ENCODE data around the gene HILPDA. TPM values are rescaled to one million over a fixed set of nuclear protein-coding genes. Genes with fewer than 3 reads are reported as not detected.
"Not testable (repeated sequence)": the region's sequence is repeated elsewhere in the genome, so short reads cannot be mapped to it uniquely, and the experiment has no call there.

The HILPDA gene
- total RNA-seq, 1 donor from 2014 or later, result 6.9 TPM

DNA sequence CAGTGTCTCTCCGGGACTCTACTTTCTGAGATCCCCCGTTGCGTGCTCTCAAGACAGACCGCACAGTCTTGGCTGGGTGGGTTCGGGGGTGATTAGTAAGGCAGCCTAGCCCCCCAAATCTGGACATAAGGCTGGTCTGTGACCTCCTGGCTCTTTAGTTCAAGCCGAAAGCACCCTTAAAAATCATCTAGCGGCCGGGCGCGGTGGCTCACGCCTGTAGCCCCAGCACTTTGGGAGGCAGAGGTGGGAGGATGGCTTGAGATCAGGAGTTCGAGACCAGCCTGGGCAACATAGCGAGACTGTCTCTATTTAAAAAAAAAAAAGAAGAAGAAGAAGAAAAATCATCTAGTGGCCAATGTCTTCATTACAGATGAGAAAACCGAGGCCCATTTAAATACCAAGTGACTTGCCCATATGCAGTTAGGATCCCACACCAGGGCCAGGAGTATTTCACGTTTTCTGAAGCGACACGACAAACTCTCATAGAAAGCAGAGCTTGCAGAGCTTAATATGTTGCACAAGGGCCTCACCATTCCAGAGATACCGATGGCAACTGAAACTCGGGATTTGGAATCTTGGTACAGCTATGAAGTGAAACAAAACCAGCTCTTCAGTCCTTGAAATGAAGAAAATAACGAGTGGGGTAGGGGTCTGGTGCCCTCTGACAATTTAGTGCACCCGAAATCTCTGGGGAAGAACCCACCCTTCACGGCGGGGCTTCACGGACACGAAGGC, 703 bp upstream of the HILPDA start:
- DNase-seq (no peak), ATAC-seq (no peak)
- intact Hi-C loops (cut with micrococcal nuclease), result no loop called here

DNA sequence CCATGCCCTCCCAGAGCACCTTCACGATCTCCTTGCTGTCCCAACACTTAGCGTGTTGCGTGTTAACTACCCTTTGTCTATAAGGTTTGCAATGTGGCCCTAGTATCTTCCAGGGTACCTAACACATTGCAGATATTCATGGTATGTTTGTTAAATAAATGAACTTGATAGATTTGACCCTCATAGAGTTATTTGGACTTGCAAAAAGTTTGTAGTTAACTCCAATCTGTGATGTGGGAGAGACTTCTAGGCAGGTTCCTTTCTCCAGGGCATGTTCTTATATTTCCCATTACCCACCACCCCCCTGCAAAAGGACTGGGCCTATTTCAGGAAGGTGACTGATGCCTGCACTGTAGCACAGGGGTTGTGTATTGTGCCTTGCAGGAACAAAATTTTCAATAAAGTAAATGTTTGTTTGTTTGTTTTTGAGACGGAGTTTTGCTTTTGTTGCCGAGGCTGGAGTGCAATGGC, 612 bp downstream of the HILPDA start:
- intact Hi-C loops (cut with micrococcal nuclease), result no loop called here

DNA sequence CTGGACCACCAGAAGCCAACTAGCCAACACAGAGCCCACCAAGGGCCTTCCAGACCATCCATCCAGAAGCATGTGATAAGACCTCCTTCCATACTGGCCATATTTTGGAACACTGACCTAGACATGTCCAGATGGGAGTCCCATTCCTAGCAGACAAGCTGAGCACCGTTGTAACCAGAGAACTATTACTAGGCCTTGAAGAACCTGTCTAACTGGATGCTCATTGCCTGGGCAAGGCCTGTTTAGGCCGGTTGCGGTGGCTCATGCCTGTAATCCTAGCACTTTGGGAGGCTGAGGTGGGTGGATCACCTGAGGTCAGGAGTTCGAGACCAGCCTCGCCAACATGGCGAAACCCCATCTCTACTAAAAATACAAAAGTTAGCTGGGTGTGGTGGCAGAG, 1.7 kb downstream of the HILPDA start:
- ATAC-seq; DNase-seq; intact Hi-C loops (cut with micrococcal nuclease): not testable (repeated sequence)

More for the DNA sequence above, 612 bp downstream of the HILPDA start:
- no peak for ATAC-seq
- no peak for DNase-seq

DNA sequence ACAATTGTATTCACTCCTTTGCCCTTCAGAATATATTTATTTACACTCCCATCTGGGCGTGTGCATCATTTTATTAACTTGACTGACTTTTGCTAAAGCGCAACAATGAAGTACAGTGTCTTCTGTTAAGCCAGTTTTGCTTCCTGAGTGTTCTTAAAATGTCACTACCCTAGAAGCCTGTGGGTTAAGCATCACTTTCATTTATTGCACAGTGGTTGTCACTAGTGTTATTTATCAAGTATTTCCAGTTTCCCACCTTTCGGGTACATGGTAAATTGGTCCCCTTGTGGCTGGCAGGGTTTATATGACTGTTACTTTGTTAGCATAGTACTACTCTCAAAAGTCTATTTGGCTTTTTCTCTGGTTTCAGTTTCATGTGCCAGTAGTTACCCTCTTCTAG, 3.3 kb downstream of the HILPDA start:
- DNase-seq, result no peak
- intact Hi-C loops (cut with micrococcal nuclease), result loop anchor here (1.0 kb wide), 1 partner anchor 34 kb away; no protein-coding TSS in a partner anchor
- ATAC-seq, result no peak

DNA sequence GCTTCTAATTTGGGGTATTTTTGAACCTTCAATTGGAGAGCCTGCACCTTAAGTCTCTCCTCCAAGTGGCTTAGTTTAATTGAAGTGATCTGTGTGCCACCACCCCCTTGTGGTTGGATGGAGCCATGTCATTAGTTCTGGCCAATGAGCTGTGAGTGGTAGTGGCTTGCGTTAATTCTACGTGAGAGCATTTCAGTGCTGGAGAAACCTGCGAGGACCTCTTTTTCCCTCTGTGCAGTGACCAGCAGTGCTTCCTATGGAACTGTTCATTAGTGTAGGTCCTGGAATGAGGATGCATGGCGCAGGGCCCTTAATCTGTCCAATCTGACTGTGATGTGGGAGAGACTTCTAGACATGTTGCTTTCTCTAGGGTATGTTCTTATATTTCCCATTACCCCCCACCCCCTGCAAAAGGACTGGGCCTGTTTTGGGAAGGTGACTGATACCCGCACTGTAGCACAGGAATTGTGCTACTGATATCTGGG, 3.8 kb downstream of the HILPDA start:
- intact Hi-C loops (cut with micrococcal nuclease), result loop anchor here (1.0 kb wide), 1 partner anchor 34 kb away; no protein-coding TSS in a partner anchor
- ATAC-seq, result peak; percentile 12
- DNase-seq, result peak; percentile 54

DNA sequence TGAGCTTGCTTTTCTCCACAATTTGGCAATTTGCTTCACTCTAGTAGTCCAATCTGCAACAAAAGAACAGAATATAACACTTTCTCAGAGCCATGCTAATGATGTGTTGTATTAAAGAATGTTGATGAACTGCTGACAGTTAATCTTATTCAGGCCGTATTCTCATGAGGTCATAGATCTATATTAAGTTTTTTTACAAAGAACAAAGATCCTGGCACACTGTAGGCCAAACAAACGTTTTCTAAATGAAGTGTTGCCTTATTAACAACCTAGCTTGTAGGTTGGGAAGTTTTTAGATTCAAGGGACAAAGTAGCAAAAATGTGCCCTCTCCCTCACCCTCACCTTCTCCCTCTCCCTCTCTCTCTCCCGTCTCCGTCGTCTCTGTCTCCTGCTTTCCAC, 6.8 kb downstream of the HILPDA start:
- intact Hi-C loops (cut with micrococcal nuclease), result no loop called here
- DNase-seq (no peak), ATAC-seq (peak; percentile 42)

DNA sequence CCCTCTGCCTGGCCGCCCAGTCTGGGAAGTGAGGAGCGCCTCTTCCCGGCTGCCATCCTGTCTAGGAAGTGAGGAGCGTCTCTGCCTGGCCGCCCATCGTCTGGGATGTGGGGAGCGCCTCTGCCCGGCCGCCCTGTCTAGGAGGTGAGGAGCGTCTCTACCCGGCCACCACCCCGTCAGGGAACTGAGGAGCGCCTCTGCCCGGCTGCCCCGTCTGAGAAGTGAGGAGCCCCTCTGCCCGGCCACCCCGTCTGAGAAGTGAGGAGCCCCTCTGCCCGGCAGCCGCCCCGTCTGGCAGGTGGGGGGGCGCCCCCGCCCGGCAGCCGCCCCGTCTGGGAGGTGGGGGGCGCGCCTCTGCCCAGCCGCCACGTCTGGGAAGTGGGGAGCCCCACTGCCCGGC, 7.7 kb downstream of the HILPDA start:
- intact Hi-C loops (cut with micrococcal nuclease); ATAC-seq; DNase-seq: not testable (repeated sequence)

DNA sequence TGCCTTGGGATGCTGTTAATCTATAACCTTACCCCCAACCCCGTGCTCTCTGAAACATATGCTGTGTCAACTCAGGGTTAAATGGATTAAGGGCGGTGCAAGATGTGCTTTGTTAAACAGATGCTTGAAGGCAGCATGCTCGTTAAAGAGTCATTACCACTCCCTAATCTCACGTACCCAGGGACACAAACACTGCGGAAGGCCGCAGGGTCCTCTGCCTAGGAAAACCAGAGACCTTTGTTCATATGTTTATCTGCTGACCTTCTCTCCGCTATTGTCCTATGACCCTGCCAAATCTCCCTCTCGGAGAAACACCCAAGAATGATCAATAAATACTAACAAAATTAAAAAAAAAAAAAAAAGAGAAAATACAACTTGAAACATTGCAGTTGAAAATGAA, 8.3 kb downstream of the HILPDA start:
- intact Hi-C loops (cut with micrococcal nuclease); ATAC-seq; DNase-seq: not testable (repeated sequence)

DNA sequence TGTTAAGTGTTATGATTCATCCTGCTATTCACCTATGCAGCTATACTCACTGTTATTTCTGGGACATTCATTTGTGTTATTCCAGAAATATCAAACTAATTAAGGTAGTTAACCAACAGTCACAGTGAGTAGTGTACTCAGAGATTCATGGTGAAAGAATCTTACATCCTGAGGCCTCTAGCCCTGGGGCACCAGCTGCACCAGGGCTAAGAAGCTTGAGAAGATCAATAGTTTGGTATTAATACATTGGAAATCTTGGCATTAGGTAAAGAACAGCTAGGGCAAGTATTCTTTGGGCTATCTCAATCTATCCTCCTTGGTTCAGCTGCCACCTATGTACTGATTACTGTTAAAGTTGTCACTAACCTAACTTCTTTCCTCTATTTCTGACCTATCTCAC, 11.2 kb downstream of the HILPDA start:
- intact Hi-C loops (cut with micrococcal nuclease); DNase-seq; ATAC-seq: not testable (repeated sequence)

DNA sequence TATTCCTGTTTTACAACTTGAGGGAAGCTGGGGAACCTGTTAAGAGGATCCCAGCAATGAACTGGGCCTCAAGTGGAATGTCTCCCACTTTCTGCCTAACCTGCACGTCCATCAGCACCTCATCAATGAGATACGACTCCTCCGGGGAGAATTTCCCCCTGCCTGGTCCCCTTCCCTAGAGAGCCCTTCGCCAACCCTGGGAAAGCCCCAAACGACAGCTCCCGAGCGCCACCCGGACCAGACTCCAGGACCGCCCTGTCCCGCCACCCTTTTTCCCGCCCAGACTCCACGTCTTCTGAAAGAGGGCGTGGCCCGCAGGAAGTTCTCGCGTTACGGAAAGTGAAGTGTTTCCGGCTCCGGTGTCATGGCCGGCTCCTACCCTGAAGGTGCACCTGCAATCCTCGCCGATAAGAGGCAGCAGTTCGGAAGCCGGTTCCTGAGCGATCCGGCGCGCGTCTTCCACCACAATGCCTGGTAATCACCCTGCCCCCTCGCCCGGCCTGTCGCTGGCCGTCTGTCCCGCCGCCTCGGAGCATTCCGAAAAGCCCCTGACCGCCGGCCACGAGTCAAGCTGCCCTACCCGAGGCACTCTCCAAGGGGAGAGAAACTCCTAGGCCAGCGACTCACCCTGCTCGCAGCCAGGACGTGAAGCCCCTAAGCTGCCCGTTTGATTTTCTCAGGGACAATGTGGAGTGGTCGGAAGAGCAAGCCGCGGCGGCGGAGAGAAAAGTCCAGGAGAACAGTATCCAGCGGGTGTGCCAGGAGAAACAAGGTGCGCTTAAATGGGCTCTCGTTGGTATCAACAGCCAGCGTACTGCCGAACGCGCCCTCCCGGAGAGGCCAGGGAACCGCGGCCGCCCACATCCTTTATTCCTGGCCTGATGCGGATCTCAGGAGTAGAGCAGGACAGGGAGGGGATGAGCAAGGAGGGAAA, 21.0 kb downstream of the HILPDA start, which contains the start of gene METTL2B:
Gene METTL2B (plus strand): TSS at position 347 of the 934 bp plus-strand sequence. CDS start 18 bp downstream, at position 365.
- ATAC-seq (peak; percentile 99), DNase-seq (peak; percentile 92)
- intact Hi-C loops (cut with micrococcal nuclease), result not testable (repeated sequence)

DNA sequence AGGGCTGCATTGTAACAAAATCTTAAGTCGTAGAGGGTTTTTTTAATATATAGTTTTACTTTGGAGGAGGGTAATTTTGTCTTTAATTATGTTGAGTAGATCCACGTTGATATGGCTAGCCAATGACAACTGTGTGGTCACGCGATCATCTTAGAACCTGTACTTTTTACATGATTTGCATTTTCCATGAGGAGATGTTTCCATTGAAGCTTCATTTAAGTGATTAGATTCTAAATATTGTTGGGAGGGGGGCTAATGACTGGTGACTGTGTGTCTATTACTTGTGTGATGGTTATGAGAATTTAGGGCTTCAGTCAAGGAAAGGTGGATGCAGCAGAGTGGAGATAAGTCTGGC, 21.6 kb downstream of the HILPDA start:
- intact Hi-C loops (cut with micrococcal nuclease); DNase-seq: not testable (repeated sequence)

DNA sequence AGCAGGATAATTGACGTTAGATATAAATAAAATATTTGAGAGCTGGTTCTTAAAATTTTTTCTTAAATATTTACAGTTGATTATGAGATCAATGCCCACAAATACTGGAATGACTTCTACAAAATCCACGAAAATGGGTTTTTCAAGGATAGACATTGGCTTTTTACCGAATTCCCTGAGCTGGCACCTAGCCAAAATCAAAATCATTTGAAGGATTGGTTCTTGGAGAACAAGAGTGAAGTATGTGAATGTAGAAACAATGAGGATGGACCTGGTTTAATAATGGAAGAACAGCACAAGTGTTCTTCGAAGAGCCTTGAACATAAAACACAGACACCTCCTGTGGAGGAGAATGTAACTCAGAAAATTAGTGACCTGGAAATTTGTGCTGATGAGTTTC, 23.4 kb downstream of the HILPDA start:
- ATAC-seq; intact Hi-C loops (cut with micrococcal nuclease); DNase-seq: not testable (repeated sequence)

More for the DNA sequence above, 21.6 kb downstream of the HILPDA start:
- not testable (repeated sequence) for ATAC-seq

DNA sequence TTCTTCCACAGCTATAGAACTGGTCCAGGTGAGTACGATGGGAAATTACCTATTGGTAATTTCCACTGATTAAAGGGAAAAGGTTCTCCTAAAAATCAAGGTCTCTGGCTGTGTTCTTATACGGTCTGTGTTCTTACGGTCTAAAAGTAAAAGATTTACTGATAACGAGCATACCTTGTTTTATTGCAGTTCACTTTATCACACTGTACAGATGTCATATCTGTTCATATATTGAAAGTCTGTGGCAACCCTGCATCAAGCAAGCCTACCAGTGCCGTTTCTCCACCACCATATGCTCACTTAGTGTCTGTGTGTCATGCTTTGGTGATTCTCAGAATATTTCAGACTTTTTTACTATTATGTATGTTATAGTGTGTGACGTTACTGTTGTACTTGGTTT, 32.5 kb downstream of the HILPDA start:
- DNase-seq; ATAC-seq; intact Hi-C loops (cut with micrococcal nuclease): not testable (repeated sequence)

DNA sequence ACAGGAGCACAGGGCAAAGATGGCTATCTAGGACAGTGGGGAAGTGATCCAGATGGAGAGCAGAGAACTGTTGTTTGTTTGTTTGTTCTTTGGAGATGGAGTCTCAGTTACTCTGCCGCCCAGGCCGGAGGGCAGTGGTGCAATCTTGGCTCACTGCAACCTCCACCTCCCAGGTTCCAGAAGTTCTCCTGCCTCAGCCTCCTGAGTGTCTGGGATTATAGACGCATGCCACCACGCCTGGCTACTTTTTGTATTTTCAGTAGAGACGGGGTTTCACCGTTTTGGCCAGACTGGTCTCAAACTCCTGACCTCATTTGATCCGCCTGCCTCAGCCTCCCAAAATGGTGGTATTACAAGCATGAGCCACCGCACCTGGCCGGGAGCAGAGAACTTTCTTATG, 41.7 kb downstream of the HILPDA start:
- DNase-seq (no peak), ATAC-seq (no peak)
- intact Hi-C loops (cut with micrococcal nuclease), result no loop called here

DNA sequence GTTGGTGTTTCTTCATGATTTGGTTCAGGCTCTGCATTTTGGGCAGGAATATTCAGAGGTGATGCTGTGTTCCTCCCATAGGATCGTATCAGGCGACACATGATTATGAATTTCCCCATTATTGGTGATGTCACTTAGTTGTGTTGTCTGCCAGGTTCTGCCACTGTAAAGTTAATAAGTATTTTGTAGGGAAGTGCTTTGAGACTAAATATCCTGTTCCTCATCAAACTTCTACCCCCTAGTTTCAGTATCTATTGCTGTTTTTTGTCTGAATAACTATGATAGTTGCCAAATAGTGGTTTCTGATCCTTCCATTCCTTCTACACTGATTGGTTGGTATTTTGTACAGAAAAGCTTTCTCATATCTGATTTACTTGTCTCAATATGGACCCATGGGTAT, 49.7 kb downstream of the HILPDA start:
- DNase-seq; ATAC-seq; intact Hi-C loops (cut with micrococcal nuclease): not testable (repeated sequence)

DNA sequence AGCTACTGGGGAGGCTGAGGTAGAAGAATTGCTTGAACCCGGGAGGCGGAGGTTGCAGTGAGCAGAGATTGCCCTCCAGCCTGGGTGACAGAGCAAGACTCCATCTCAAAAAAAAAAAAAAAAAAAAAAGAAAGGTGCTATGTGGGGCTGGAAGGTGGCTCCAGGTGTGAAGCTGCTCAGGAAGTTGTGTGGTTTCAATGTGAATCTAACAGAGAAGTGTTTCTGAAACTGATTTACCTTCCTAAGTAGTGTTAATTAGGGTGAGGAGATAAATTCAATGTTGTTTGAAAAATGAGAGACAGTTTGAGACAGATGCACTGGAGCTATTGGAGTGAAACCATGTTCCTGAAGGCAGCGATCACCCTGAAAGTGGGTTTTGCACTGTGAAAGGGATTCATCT, 51.1 kb downstream of the HILPDA start:
- intact Hi-C loops (cut with micrococcal nuclease); DNase-seq; ATAC-seq: not testable (repeated sequence)

DNA sequence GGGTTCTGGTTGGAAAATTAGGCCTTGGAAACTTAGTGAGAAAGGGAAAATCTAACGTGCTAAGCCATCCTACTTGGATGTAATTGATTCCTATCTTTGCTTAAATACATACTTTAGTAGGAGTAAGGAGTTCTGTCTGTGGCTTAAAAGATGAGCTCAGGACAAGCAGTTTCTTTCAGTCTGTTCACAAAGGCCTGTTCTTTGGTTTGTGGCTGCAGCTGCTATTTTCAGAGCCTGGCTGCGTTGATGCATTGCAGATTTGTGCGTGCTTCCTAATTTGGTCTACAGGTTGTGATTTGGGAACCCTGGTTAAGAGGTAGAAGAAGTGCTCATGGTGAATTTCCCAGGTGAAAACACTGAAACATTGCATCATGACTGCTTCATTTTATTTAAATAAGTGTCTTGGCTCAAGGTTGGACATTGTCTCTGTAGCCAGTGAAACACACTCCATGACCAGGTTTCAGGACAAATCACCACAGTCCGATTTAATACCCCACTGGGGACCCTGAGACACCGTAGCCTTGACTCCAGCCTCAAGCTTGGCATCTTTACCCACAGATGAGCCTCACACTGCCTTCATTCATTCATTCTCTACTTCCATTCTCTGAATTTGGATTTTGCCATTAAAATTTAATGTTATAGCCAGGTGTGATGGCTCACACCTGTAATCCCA, 51.8 kb downstream of the HILPDA start:
- intact Hi-C loops (cut with micrococcal nuclease); DNase-seq; ATAC-seq: not testable (repeated sequence)

All from left ventricle myocardium superior (tissue), 1 donor.